Omental fat pad (tissue), 4 donors: ENCODE data around the gene CALCOCO1. TPM values are rescaled to one million over a fixed set of nuclear protein-coding genes. Genes with fewer than 3 reads are reported as not detected.

Experiments
- ATAC-seq: fragments of 150-250 bp; one replicate; pipeline ENCODE4 v1.9.1; 2016; ENCODE audit warnings: mild to moderate bottlenecking, moderate library complexity; ENCODE audit not compliant: low FRiP score
- DNase-seq: peaks from one replicate; pipeline ENCODE4 v3.0.0-alpha.2; 2019; ENCODE audit warnings: low spot score
- total RNA-seq, 4 donors: library from RNA; depleted of rRNA; stranded (reverse); fragments of >200 nt; gene quantifications; one replicate each; pipeline ENCODE4 v1.1.0, GENCODE V29; 2016
- TF ChIP-seq, protein P1 (sequence below), 3 donors: fragments of 450-650 bp; IDR thresholded peaks; one replicate each; pipeline ENCODE4 v1.5.1; 2016 to 2017; ENCODE audit warnings: antibody characterized with exemption in 3 of 3, mild to moderate bottlenecking in 3 of 3, moderate library complexity in 2 of 3

CALCOCO1 gene
- total RNA-seq, 4 donors from 2014 or later, result 183 to 262 (median 242) TPM

DNA sequence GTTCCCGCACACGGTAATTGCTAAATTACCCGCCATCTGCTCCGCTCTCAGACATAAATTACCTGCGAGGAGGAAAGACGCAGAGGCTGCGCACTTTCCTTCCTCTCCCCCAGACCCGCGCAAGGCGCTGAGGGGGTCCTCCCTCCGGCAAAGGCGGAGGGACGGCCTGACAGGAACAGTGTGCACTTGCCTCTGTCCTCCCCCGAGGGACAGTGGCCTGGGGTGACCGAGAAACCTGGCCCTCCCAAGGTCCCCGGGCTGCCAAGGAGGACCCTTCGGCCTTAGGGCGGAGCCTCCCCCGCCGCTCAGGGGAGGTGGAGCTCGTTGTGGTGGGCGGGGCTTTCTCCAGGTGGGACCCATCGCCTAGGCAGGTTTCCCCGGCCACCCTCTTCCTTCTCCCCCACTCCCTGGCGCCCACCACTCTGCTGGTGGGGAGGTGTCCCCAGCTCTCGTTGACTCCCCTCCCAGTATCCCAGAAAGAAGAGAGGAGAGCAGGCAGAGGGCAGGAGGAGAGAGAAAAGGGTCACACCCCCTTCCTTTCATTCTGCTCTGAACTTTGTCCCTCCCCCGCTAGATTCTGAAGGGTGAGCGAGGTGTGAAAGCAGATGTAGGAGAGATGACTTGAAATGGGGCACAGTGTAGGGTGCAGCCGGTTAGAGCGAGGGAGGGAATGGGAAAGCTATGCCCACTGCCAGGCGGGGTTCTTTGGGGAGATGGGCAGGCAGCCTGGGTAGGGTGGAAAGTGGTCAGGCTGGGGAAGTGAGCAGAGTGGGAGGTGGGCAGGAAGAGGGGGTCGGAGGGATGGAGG lies 11.4 kb upstream of the CALCOCO1 start:
- DNase-seq, result no peak
- peak; percentile 19 for ATAC-seq
- TF ChIP-seq, protein P1, sequence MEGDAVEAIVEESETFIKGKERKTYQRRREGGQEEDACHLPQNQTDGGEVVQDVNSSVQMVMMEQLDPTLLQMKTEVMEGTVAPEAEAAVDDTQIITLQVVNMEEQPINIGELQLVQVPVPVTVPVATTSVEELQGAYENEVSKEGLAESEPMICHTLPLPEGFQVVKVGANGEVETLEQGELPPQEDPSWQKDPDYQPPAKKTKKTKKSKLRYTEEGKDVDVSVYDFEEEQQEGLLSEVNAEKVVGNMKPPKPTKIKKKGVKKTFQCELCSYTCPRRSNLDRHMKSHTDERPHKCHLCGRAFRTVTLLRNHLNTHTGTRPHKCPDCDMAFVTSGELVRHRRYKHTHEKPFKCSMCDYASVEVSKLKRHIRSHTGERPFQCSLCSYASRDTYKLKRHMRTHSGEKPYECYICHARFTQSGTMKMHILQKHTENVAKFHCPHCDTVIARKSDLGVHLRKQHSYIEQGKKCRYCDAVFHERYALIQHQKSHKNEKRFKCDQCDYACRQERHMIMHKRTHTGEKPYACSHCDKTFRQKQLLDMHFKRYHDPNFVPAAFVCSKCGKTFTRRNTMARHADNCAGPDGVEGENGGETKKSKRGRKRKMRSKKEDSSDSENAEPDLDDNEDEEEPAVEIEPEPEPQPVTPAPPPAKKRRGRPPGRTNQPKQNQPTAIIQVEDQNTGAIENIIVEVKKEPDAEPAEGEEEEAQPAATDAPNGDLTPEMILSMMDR (IDR thresholded peaks at IDR 0.05), result no peak

GRCh38 chr12:53737951-53738405 lies 10.7 kb upstream of the CALCOCO1 start:
- no peak for DNase-seq

GRCh38 chr12:53737093-53737808 lies 10.0 kb upstream of the CALCOCO1 start:
- DNase-seq, result no peak

More at GRCh38 chr12:53737951-53738405, 10.7 kb upstream of the CALCOCO1 start:
- TF ChIP-seq, protein P1 (IDR thresholded peaks at IDR 0.05), result no peak
- no peak for ATAC-seq

GRCh38 chr12:53736592-53736991 lies 9.3 kb upstream of the CALCOCO1 start:
- ATAC-seq (no peak), DNase-seq (no peak)
- TF ChIP-seq, protein P1 (IDR thresholded peaks at IDR 0.05), result no peak

More at GRCh38 chr12:53737093-53737808, 10.0 kb upstream of the CALCOCO1 start:
- TF ChIP-seq, protein P1 (IDR thresholded peaks at IDR 0.05), result no peak
- no peak for ATAC-seq

GRCh38 chr12:53735556-53735955 lies 8.3 kb upstream of the CALCOCO1 start:
- ATAC-seq (no peak), DNase-seq (no peak)
- TF ChIP-seq, protein P1 (IDR thresholded peaks at IDR 0.05), result no peak

DNA sequence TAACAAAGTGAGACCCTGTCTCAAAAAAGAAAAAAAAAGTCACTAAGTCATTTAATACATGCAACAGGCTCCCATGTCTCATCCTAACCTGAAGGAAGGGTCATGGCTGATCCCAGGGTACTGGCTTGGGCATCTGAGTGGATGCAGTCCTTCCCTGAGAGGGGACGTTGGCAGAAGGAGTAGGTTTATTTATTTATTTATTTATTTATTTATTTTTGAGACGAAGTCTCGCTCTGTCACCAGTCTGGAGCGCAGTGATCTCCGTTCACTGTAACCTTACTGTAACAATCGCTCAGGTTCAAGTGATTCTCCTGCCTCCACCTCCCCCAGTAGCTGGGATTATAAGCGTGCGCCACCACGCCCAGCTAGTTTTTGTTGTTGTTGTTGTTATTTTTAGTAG lies 7.2 kb upstream of the CALCOCO1 start:
- TF ChIP-seq, protein P1 (IDR thresholded peaks at IDR 0.05), result no peak
- DNase-seq (no peak), ATAC-seq (no peak)
